WTC11 (cell line): ENCODE measurements around the gene CENPS. TPM values are rescaled to one million over a fixed set of nuclear protein-coding genes. Genes with fewer than 3 reads are reported as not detected.

ENCODE experiments used
- ATAC-seq: fragments of 200-7000 bp; cut with Tn5 transposase; 2 replicates; pipeline ENCODE4 v1.10.0; 2021; ENCODE audit warnings: mild to moderate bottlenecking, moderate library complexity
- CTCF ChIA-PET: fragments of 300-600 bp; sonication (Branson Sonifier 250); formaldehyde crosslinking; loops from one replicate; lab custom pipeline; 2021; ENCODE audit warnings: antibody characterized with exemption; lab: Charles Lee
- POLR2A ChIA-PET: fragments of 350-600 bp; sonication (Branson Sonifier 250); formaldehyde crosslinking; loops from one replicate; lab custom pipeline; 2021; ENCODE audit warnings: antibody characterized with exemption; lab: Charles Lee
- DNase-seq: peaks from one replicate; pipeline ENCODE4 v3.0.0; 2021; ENCODE audit warnings: low spot score
- H3K27ac Mint-ChIP-seq: 2 replicates; pipeline ENCODE4 v1.8.0; 2021; ENCODE audit warnings: mixed read lengths
- H3K27me3 Mint-ChIP-seq: 2 replicates; pipeline ENCODE4 v1.8.0; 2021; ENCODE audit warnings: low read depth, mild to moderate bottlenecking, moderate library complexity, mixed read lengths
- H3K36me3 Mint-ChIP-seq: 2 replicates; pipeline ENCODE4 v1.8.0; 2021; ENCODE audit warnings: mixed read lengths
- H3K4me1 Mint-ChIP-seq: 2 replicates; pipeline ENCODE4 v1.8.0; 2022; ENCODE audit warnings: mixed read lengths
- H3K4me3 Mint-ChIP-seq: 2 replicates; pipeline ENCODE4 v1.8.0; 2021; ENCODE audit warnings: mild to moderate bottlenecking, moderate library complexity, mixed read lengths
- H3K9me3 Mint-ChIP-seq: 2 replicates; pipeline ENCODE4 v1.8.0; 2021; ENCODE audit warnings: mixed read lengths
- AR ChIP-seq: fragments of 250-450 bp; sonication (Bioruptor Pico); IDR thresholded peaks from 2 replicates; pipeline ENCODE4 v1.9.0; 2021; ENCODE audit warnings: mild to moderate bottlenecking
- ATF6 ChIP-seq: sonication (generic); formaldehyde crosslinking; IDR thresholded peaks from 2 replicates; pipeline ENCODE4 v1.8.1; 2023; ENCODE audit warnings: mild to moderate bottlenecking, missing genetic modification reagents
- CDX4 ChIP-seq: fragments of 250-450 bp; sonication (Bioruptor Pico); IDR thresholded peaks from 2 replicates; pipeline ENCODE4 v1.9.0; 2021; ENCODE audit warnings: moderate library complexity, mild to moderate bottlenecking, inconsistent platforms, borderline replicate concordance
- IRF1 ChIP-seq: sonication (generic); formaldehyde crosslinking; IDR thresholded peaks from 2 replicates; pipeline ENCODE4 v1.8.0; 2023; ENCODE audit warnings: missing genetic modification reagents
- JAZF1 ChIP-seq: fragments of 250-450 bp; sonication (Bioruptor Pico); IDR thresholded peaks from 2 replicates; pipeline ENCODE4 v1.9.0; 2021; ENCODE audit warnings: moderate library complexity, mild to moderate bottlenecking, inconsistent platforms
- NR1H2 ChIP-seq: sonication (generic); formaldehyde crosslinking; IDR thresholded peaks from 2 replicates; pipeline ENCODE4 v1.9.0; 2021; ENCODE audit warnings: mild to moderate bottlenecking, moderate library complexity, missing genetic modification reagents
- SMAD3 ChIP-seq: sonication (generic); formaldehyde crosslinking; IDR thresholded peaks from 2 replicates; pipeline ENCODE4 v1.8.0; 2022; ENCODE audit warnings: missing genetic modification reagents, mild to moderate bottlenecking, borderline replicate concordance
- SOX15 ChIP-seq: fragments of 250-450 bp; sonication (Bioruptor Pico); IDR thresholded peaks from 2 replicates; pipeline ENCODE4 v1.9.0; 2021; ENCODE audit warnings: mild to moderate bottlenecking
- TEAD1 ChIP-seq: sonication (generic); formaldehyde crosslinking; IDR thresholded peaks from 2 replicates; pipeline ENCODE4 v1.8.0; 2022; ENCODE audit warnings: mild to moderate bottlenecking, missing genetic modification reagents
- TEAD4 ChIP-seq: sonication (generic); formaldehyde crosslinking; IDR thresholded peaks from 2 replicates; pipeline ENCODE4 v1.8.0; 2022; ENCODE audit warnings: mild to moderate bottlenecking, missing genetic modification reagents
- ZNF416 ChIP-seq: fragments of 250-450 bp; sonication (Bioruptor Pico); IDR thresholded peaks from 2 replicates; pipeline ENCODE4 v1.9.0; 2021; ENCODE audit warnings: mild to moderate bottlenecking, inconsistent platforms
- ZNF423 ChIP-seq: fragments of 250-450 bp; sonication (Bioruptor Pico); IDR thresholded peaks from 2 replicates; pipeline ENCODE4 v2.1.2; 2022; ENCODE audit warnings: mild to moderate bottlenecking, moderate library complexity
- ZNF512 ChIP-seq: sonication (generic); formaldehyde crosslinking; IDR thresholded peaks from 2 replicates; pipeline ENCODE4 v1.8.1; 2022; ENCODE audit warnings: missing genetic modification reagents, borderline replicate concordance
- ZNF671 ChIP-seq: fragments of 250-450 bp; sonication (Bioruptor Pico); IDR thresholded peaks from 2 replicates; pipeline ENCODE4 v1.8.0; 2021; ENCODE audit warnings: mild to moderate bottlenecking
- total RNA-seq: library from RNA; stranded (reverse); gene quantifications from 3 replicates; pipeline ENCODE4 v1.2.3, GENCODE V29; 2021
- TF ChIP-seq, protein P1 (sequence below): fragments of 250-450 bp; sonication (Bioruptor Pico); IDR thresholded peaks from 2 replicates; pipeline ENCODE4 v1.9.0; 2021; ENCODE audit warnings: mild to moderate bottlenecking, borderline replicate concordance
- TF ChIP-seq, protein P2 (sequence below): fragments of 250-450 bp; sonication (Bioruptor Pico); IDR thresholded peaks from 2 replicates; pipeline ENCODE4 v2.1.2; 2022; ENCODE audit warnings: mild to moderate bottlenecking, moderate library complexity

The CENPS gene
- total RNA-seq, 1 experiment from 2014 or later: 13.8 TPM

- no peak for TF ChIP-seq AR (CRISPR knock-in tag)
- no peak for TF ChIP-seq SMAD3 (CRISPR knock-in tag)
- no peak for TF ChIP-seq TEAD1
These were observed 2.9 kb downstream of the CENPS start (continued) for GRCh38 chr1:10432910-10433700.

- no peaks in the 10 kb centered on the region for H3K9me3 Mint-ChIP-seq
- H3K36me3 Mint-ChIP-seq: no peaks in the 10 kb centered on the region
- peaks cover 16% of the 10 kb centered on the region for H3K4me1 Mint-ChIP-seq
- no peaks in the 10 kb centered on the region for H3K27me3 Mint-ChIP-seq
- H3K27ac Mint-ChIP-seq: no peak overlapping the region
- POLR2A ChIA-PET: interaction anchor here (0.6 kb wide), 1 partner anchor 20 kb away, joined by 5 read pairs; no protein-coding TSS in a partner anchor
- no peak for ATAC-seq
- no peak overlapping the region for H3K4me3 Mint-ChIP-seq
- DNase-seq: no peak
- CTCF ChIA-PET: interaction anchor here (1.8 kb wide), 1 partner anchor 17 kb away, joined by 5 read pairs; no protein-coding TSS in a partner anchor
- TF ChIP-seq, protein P1, sequence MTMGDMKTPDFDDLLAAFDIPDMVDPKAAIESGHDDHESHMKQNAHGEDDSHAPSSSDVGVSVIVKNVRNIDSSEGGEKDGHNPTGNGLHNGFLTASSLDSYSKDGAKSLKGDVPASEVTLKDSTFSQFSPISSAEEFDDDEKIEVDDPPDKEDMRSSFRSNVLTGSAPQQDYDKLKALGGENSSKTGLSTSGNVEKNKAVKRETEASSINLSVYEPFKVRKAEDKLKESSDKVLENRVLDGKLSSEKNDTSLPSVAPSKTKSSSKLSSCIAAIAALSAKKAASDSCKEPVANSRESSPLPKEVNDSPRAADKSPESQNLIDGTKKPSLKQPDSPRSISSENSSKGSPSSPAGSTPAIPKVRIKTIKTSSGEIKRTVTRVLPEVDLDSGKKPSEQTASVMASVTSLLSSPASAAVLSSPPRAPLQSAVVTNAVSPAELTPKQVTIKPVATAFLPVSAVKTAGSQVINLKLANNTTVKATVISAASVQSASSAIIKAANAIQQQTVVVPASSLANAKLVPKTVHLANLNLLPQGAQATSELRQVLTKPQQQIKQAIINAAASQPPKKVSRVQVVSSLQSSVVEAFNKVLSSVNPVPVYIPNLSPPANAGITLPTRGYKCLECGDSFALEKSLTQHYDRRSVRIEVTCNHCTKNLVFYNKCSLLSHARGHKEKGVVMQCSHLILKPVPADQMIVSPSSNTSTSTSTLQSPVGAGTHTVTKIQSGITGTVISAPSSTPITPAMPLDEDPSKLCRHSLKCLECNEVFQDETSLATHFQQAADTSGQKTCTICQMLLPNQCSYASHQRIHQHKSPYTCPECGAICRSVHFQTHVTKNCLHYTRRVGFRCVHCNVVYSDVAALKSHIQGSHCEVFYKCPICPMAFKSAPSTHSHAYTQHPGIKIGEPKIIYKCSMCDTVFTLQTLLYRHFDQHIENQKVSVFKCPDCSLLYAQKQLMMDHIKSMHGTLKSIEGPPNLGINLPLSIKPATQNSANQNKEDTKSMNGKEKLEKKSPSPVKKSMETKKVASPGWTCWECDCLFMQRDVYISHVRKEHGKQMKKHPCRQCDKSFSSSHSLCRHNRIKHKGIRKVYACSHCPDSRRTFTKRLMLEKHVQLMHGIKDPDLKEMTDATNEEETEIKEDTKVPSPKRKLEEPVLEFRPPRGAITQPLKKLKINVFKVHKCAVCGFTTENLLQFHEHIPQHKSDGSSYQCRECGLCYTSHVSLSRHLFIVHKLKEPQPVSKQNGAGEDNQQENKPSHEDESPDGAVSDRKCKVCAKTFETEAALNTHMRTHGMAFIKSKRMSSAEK (CRISPR knock-in tag): no peak
- TF ChIP-seq CDX4 (CRISPR knock-in tag) (no peak), ZNF416 (CRISPR knock-in tag) (no peak), ZNF512 (no peak), ZNF423 (CRISPR knock-in tag) (no peak), TEAD4 (CRISPR knock-in tag) (no peak), IRF1 (no peak), SOX15 (CRISPR knock-in tag) (no peak)
These were observed 3.6 kb downstream of the CENPS start for GRCh38 chr1:10433790-10434189.

GRCh38 chr1:10434590-10434989, 4.4 kb downstream of the CENPS start:
- DNase-seq: no peak
- Mint-ChIP-seq H3K27ac (no peak overlapping the region), H3K4me3 (no peak overlapping the region), H3K4me1 (peaks cover 16% of the 10 kb centered on the region), H3K36me3 (no peaks in the 10 kb centered on the region), H3K9me3 (no peaks in the 10 kb centered on the region), H3K27me3 (no peaks in the 10 kb centered on the region)
- ChIA-PET POLR2A (interaction anchor here (0.6 kb wide), 1 partner anchor 68 kb away, joined by 5 read pairs; no protein-coding TSS in a partner anchor), CTCF (interaction anchor here (0.7 to 1.8 kb wide), 2 partner anchors 16 to 60 kb away, joined by 5 read pairs; no protein-coding TSS in a partner anchor)
- ATAC-seq: no peak
- TF ChIP-seq NR1H2 (CRISPR knock-in tag) (no peak), TEAD1 (no peak), ZNF671 (CRISPR knock-in tag) (no peak), ATF6 (no peak), JAZF1 (CRISPR knock-in tag) (no peak)
- TF ChIP-seq, protein P2, sequence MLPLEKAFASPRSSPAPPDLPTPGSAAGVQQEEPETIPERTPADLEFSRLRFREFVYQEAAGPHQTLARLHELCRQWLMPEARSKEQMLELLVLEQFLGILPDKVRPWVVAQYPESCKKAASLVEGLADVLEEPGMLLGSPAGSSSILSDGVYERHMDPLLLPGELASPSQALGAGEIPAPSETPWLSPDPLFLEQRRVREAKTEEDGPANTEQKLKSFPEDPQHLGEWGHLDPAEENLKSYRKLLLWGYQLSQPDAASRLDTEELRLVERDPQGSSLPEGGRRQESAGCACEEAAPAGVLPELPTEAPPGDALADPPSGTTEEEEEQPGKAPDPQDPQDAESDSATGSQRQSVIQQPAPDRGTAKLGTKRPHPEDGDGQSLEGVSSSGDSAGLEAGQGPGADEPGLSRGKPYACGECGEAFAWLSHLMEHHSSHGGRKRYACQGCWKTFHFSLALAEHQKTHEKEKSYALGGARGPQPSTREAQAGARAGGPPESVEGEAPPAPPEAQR (CRISPR knock-in tag): no peak
